Right renal pelvis (tissue), 4 donors: Measurements from ENCODE around the gene MFSD6L. TPM values are rescaled to one million over a fixed set of nuclear protein-coding genes. Genes with fewer than 3 reads are reported as not detected.

Experiments
- DNase-seq, 4 donors: peaks; one replicate each; pipeline ENCODE4 v3.0.0-alpha.2; 2013; ENCODE audit warnings: low read depth in 4 of 4, low spot score in 3 of 4, missing footprints in 1 of 4
- polyA plus RNA-seq, 4 donors: library from polyadenylated mRNA; unstranded; fragments of 120-200 nt; gene quantifications; one replicate each; pipeline ENCODE4 v1.2.1, GENCODE V29; 2013; ENCODE audit not compliant: insufficient read length in 4 of 4

MFSD6L gene
- polyA plus RNA-seq, result 1 to 10 TPM; 3.8 to 4.2 (median 4.0) TPM

- DNase-seq, result peak in 1 of 4 donors; percentile 33
Measured at GRCh38 chr17:8798846-8799569, at the start of gene MFSD6L. Gene MFSD6L, minus strand, starts transcription at chr17:8799365. Its CDS starts 245 bp downstream, at chr17:8799120.

DNA sequence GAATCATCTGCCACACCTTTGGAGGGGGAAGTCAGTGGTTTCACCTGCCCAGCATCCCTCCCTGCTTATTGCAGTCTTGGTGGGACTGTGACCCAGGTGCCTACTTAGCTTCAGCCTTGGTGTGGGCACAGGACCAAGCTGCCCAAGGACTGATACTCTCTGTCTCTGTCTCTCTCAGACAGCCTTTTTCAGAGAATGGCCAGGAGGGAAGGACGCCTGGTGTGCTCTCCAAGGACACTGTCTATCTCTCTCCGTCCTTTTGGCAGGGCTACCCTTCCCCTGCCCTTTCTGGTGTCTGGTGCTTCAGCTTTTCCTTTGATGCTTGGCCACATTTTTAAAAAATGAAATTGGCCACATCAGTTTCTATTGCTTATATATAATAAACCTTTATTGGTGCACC lies 48.7 kb upstream of the MFSD6L start:
- DNase-seq, result no peak

DNA sequence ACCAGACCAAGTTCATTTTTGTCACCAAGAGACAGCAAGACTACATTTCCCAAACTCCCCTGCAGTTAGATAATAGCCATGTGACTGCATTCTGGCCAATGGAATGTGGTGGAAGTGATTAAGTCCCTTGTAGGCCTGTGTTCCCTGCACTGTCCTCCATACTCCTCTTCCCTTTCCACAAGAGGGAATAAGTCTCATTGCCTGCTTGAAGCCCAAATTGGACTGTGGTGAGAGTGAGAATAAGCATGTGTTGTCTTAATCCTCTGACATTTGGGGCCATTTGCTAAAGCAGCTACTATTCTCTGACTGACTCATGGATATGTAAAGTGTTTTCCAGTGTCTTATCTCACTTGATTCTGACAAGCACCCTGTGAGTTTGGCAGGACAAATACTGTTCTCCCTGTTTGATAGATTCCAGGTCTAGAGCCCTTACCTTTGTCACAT lies 47.6 kb upstream of the MFSD6L start:
- DNase-seq, result no peak

- no peak for DNase-seq
Measured at GRCh38 chr17:8844229-8845218, 45.4 kb upstream of the MFSD6L start.

DNA sequence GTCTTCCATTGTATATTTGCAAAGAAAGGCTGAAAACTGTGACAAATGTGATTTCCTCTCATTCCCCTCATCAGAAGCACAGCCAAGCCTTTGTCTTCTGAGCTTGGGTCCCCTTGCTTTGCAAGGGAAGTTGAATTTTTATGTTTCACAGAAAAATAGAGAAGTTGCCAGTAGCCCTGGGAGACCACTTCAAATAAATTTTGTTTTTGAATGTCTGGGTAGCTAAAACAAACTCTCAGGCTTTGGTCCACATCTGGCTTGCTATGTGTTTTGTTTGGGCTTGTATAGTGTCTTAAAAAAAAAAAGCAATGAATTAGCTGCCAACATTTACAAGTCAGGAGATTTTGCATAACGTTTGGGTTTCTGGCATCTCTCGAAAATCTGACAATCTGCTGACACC lies 44.2 kb upstream of the MFSD6L start:
- no peak for DNase-seq

DNA sequence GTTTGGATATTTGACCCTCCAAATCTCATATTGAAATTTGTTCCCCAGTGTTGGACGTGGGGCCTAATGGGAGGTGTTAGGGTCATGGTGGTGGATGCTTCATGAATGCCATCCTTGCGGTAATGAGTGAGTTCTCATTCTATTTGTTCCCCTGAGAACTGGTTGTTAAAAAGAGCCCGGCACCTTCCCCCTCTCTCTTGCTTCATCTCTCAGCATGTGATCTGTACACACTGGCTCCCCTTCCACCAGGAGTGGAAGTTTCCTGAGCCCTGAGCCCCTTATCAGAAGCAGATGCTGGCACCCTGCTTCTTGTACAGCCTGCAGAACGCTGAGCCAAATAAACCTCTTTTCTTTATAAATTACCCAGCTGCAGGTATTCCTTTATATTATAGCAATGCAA lies 42.7 kb upstream of the MFSD6L start:
- DNase-seq, result no peak

GRCh38 chr17:8839410-8839935 lies 40.3 kb upstream of the MFSD6L start:
- no peak for DNase-seq

- no peak for DNase-seq
Measured at GRCh38 chr17:8838551-8839095, 39.5 kb upstream of the MFSD6L start.

DNA sequence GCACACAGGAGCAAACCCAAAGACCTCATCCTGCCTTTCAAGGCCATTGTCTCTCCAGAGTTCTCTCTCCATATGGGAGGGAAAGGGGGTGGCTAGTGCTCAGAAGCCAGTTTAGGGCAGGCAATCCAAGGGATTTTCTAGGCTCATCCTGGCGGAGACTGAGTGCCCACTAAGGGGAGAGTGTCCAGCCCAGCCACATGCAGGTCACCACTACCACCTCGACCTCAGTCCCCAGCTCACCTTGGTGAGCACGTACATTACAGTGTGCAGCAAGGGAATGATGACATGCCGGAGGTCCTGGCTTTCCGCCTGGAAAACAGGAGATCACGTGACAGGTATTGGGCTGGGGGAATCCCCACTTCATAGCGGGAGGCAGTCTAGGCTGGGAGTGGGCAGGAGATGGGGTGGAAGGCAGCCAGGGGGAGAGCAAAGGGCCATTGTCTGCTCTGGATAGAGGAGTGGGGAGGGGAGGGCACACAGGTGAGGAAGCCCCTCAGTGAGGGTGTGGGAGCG lies 38.5 kb upstream of the MFSD6L start:
- no peak for DNase-seq

DNA sequence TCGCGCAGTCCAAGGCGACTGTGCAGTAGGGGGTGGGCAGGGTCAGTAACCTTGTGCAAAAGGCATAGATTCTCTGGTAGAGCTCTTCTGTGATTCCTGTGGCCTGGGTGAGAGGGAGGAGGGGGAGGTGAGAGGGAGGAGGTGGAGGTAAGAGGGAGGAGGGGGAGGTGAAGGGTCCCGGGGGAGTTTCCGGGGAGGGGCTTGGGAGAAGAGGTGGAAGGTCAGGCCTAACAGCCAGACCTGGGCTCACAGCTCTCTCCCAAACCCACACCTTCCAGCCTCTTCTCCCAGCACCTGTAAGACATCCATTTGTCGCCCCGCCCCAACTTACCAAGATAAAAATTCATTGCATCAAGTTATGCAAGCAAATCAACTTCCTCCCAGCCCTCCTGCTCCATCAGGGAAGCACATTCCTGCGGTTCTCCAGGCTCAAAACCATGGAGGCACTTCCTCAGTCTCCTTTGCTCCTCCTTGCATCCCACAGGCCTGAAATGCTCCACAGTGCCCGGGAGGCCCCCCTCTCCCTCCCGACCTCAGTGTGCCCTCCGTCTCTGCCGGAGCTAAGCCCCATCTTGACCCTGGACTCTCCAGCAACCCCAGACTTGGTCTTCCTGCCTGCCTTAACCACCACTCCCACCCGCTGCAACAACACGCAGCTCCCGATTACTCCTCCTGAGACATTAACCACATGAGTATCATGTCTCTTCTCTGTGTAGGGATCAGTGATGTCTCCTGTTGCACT lies 37.8 kb upstream of the MFSD6L start:
- DNase-seq, result no peak

DNA sequence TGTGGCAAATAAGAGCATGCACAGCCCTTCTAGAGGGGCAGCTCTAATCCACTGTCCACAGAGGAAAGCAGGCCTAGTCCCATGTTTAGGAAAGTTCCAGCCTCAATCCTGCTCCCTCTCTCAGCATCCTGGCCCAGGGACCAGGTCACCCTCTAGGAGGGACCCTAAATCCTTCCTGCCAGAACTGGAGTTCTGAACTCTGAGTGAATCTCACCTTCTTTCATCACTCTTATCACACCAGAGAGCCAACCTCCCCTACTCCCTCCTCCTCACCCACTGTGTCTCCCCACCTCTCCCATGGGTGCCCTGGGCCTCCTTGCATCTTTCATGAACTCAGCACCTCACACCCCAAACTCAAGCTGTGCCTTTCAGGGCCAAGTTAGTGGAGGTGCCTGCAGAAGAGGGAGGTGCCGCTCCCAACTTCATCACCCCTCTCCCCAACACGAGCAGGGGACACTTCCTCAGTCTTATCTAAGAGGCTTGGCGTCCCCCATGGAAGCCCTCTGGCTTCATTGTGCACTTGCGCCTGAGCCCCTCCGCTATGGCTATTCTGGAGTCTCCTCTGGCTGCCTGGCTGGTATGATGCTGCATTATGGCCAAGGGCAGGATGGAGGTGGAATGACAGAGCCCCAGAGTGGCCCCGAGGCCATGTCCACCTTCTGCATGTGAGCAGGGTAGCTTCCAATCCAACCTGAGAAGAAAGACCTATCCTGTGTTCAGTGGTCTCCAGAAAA lies 36.6 kb upstream of the MFSD6L start:
- DNase-seq, result no peak

DNA sequence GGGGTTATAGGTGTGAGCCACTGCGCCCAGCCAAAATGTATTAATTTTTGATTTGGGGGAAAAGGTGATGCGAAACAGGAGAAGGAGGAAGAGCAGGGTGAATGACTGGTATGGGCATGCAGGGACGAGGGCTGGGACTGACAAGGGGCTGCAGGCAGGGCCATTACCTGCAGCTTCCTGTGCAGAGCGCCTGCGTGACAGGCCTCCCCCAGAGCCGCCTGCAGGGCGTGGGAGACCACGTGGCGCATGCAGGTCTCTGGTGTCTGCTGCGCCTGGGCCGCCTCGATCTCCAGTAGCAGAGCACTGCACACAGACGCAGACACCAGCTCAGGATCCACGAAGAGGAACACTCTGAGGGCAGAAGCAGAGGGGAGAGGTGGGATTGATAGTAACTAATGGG lies 35.9 kb upstream of the MFSD6L start:
- no peak for DNase-seq

DNA sequence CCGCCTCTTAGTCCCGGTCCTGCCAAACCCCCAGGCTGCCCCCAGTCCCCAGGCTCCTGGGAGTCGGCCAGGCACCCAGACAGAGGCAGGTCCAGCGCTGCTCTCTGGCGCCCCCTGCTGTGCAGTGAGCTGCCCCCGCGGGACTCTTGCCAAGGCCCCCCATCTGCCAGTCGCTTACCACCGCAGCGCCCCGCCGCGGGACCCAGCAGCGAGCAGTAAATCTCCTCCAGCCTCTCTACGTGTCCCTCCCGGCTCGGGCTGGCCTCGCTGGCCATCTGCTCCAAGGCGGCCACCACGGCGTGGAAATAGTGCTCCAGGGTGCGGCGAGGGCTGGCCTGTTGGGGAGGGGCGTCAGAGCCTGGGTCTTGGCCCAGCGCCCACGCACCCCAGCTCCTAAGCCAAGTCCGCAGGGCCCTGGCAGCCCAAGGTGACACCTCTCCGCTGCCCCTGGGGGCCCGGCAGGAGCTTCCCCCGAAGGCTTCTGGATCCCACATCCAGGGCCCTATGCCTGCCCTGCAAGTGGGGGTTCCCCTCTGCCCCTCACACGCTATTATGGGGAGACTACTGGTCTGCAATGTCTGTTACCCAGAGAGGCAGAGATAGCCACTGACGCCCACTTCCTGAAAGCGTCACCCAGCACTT lies 33.7 kb upstream of the MFSD6L start:
- DNase-seq, result no peak

DNA sequence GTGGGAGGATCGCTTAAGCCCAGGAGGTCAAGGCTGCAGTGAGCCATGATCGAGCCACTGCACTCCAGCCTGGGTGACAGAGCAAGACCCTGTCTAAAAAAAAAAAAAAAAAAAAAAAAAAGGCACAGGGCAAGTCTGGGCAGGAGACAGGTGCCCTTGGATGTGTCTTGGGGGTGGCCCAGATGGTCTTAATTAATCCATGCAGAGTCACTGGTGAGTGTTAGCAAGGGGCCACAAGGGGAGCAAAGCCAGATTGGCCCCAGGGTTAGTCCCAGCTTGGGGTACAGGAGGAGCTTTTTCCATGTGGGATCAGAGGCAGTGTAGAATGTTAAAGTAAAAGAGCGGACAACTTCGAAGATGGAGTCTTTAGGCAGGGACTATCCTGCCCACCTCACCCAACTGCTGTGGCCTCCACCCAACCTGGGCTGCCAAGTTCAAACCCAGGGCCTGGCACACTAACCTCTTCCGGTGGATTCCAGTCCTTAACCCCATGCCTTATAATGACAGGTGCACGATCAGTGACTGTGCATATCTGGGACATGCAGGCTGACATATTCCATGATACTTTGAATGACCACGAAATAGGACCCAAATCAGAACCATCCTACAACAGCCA lies 32.2 kb upstream of the MFSD6L start:
- DNase-seq, result no peak

DNA sequence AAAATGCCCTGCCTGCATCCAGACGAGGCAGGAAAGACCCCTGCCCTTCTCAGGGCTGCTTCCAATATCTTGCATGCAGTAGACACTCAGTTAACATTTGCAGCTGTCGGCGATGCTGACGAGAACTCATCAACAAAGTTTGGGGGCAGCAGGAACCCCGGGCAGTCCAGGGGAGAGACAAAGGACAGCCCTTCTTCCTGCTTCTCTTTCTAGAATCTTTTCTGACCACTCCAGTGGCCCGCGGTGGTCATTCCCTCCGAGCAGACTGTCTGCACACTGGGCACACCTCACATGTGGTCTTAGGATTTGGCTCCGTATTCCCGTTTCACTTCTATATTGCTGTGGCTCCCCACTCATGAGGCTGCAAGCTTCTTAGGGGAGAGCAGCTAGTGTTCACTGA lies 31.0 kb upstream of the MFSD6L start:
- no peak for DNase-seq

DNA sequence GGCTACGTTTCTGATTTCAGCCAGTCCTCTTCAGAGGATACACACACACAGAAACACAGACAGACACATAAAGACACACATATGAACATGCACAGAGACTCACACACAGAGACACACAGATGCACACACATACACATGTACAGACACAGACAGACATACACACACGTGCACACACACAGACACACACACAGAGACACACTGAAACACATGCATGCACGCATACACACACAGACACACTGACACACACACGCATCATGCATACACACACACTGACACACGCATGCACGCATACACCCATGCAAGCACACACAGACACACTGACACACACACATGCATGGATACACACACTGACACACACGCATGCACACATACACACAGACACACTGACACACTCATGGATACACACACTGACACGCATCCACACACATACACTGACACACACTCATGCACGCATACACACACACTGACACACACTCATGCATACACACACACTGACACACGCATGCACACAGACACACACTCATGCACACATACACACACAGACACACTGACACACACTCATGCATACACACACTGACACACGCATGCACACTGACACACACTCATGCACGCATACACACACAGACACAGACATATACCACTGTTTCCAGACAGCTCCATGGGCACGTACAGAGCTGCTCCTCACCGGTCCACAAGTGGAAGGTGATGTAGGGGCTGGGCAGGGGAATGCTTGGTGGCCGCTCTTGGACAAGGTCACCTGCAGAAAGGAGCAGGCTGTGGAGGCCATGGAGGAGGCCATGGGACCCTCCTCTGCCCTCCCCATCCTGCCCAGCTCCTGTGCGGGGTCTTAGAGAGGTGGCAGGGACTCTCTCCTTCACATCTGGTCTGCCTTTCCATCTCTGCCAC lies 30.1 kb upstream of the MFSD6L start:
- DNase-seq, result no peak

- no peak for DNase-seq
Measured at GRCh38 chr17:8828517-8828875, 29.3 kb upstream of the MFSD6L start.
